Bronchial epithelial cell (primary cell): ENCODE measurements around the gene OR2T3. TPM values are rescaled to one million over a fixed set of nuclear protein-coding genes. Genes with fewer than 3 reads are reported as not detected.
"Not testable (repeated sequence)": the region's sequence is repeated elsewhere in the genome, so short reads cannot be mapped to it uniquely, and the experiment has no call there.

Experiments
- DNase-seq: peaks from one replicate; pipeline ENCODE4 v3.0.0-alpha.2; 2010; ENCODE audit warnings: low read depth
- FAIRE-seq: peaks from 2 replicates; lab custom pipeline; 2011; peaks lifted over from hg19 to GRCh38; lab: Jason Lieb, UNC
- H3K27me3 ChIP-seq: 2 replicates; pipeline ENCODE4 v1.5.1; 2011; ENCODE audit warnings: low read length; ENCODE audit not compliant: control insufficient read depth, insufficient read depth
- H3K36me3 ChIP-seq: 2 replicates; pipeline ENCODE4 v1.5.1; 2011; ENCODE audit warnings: low read length; ENCODE audit not compliant: control insufficient read depth, insufficient read depth
- H3K4me3 ChIP-seq: 2 replicates; pipeline ENCODE4 v1.5.1; 2011; ENCODE audit warnings: mild to moderate bottlenecking, low read depth, low read length, control low read depth
- total RNA-seq: library from RNA; depleted of rRNA; stranded (reverse); fragments of >200 nt; gene quantifications from 2 replicates; pipeline ENCODE4 v1.2.1, GENCODE V29; 2014
- TF ChIP-seq, protein P1 (sequence below): IDR thresholded peaks from 2 replicates; pipeline ENCODE4 v1.5.1; 2011; ENCODE audit warnings: mild to moderate bottlenecking, moderate library complexity, low read length, control low read depth, inconsistent platforms; ENCODE audit not compliant: insufficient read depth, severe bottlenecking

OR2T3 gene
- total RNA-seq, 1 donor from 2014 or later, result not detected

DNA sequence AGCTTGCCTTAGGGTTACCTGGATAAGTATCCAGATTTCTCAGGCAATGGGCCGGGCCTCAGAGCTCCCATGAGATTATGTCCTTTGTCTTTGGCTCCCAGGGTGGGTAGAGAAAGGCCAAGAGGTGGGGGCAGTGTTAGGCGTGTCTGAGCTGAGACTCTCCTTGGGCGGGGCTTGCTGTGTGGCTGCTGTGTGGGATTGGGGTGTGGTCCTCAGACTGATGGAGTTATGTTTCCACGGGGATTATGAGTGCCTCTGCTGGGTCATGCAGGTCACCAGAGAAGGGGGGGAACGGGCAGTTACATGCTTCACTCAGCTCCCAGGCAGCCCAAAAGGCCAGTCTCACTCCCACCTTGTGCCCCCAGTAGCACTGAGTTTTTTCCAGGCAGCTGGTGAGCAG lies 23.5 kb downstream of the OR2T3 start:
- DNase-seq, H3K4me3 ChIP-seq, H3K27me3 ChIP-seq, H3K36me3 ChIP-seq, FAIRE-seq: not testable (repeated sequence)

DNA sequence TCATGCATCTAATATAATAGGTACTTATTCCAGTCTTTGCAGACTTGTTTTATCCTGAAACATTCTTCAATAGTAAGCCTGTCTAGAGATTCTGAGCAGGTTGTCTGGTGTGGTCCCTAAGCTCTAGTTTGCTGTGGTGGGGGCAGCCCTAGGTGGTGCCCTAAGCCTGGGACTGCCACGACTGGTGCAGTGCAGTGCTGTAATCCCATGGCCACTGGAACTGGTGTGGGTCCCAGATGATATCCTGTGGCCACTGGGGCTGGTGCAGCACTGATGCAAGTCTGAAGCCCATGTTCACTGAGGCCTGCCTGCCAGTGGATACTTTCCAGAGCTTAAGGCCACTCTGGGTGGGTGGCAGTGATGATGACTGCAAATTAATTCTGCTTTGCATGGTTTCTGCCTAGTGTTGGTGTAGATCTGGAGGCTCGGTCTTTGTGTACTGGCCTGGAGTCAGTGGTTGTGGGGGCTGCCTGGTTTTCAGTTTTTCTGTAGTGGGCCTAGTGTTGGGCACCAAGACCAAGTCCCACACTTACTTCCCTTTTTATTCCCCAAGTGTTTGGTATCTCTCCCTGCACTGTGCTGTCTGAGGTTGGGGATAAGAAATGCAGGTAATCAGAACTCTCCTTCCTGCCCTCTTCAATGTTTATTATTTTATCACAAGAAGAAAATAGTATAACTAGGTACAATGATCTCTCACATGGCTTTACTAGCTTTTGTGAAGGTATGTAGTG lies 27.3 kb downstream of the OR2T3 start:
- FAIRE-seq, H3K27me3 ChIP-seq, DNase-seq: not testable (repeated sequence)

DNA sequence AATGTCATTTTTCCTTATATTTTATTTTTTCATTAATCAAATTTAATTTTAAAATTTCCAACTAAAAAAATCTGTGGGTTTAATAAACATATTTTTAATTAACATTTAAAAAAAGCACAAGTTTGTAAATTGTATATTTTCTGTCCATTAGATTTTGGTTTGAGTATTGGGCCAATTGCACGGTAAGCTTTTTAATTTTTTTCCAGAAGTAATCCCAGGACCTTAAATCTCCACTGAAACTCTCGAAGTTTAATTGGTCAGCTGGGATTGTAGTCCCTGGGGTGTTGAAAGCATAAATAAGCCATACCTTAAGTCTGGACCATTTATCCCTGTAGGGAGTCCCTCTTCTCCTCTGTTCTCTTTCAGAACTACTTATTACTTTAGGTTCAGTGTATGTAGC lies 34.6 kb downstream of the OR2T3 start, which contains the start of gene OR2G6:
Gene OR2G6, plus strand, starts transcription at position 301 of the 400 bp plus-strand sequence. CDS start 13,574 bp downstream, outside the sequence.
- H3K27me3 ChIP-seq, DNase-seq, H3K4me3 ChIP-seq, FAIRE-seq, H3K36me3 ChIP-seq: not testable (repeated sequence)

More for the DNA sequence above, 27.3 kb downstream of the OR2T3 start:
- H3K36me3 ChIP-seq, H3K4me3 ChIP-seq: not testable (repeated sequence)

DNA sequence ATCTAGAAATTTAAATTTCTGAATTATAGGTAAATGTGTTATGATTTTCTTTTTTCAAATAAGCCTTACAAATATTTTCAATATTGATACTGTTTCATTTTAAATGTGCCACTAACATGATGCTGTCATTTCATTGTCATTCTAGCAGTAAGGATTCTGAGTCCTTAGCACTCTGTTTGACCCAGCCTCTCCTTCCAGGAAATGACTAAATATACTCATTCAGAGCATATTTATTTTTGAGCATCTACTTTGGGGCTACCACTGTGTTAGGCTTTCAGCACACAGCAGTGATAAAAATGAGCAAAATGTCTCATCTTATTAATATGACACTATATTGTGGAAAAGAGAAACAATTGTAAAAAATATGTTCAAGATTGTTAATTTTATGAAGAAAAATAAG lies 37.1 kb downstream of the OR2T3 start:
- not testable (repeated sequence) for H3K27me3 ChIP-seq, H3K4me3 ChIP-seq, FAIRE-seq, H3K36me3 ChIP-seq, DNase-seq

DNA sequence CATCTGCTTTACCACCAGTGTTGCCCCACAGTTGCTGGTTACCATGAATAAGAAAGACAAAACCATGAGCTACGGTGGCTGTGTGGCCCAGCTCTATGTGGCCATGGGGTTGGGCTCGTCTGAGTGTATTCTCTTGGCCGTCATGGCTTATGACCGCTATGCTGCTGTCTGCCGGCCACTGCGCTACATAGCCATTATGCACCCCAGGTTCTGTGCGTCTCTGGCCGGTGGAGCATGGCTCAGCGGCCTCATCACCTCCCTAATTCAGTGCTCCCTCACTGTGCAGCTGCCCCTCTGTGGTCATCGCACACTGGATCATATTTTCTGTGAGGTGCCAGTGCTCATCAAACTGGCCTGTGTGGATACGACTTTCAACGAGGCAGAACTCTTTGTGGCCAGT lies 48.7 kb downstream of the OR2T3 start:
- H3K4me3 ChIP-seq, result no peak overlapping the region
- no peak for DNase-seq
- no peaks in the 10 kb centered on the region for H3K27me3 ChIP-seq
- H3K36me3 ChIP-seq, result no peaks in the 10 kb centered on the region
- TF ChIP-seq, protein P1, sequence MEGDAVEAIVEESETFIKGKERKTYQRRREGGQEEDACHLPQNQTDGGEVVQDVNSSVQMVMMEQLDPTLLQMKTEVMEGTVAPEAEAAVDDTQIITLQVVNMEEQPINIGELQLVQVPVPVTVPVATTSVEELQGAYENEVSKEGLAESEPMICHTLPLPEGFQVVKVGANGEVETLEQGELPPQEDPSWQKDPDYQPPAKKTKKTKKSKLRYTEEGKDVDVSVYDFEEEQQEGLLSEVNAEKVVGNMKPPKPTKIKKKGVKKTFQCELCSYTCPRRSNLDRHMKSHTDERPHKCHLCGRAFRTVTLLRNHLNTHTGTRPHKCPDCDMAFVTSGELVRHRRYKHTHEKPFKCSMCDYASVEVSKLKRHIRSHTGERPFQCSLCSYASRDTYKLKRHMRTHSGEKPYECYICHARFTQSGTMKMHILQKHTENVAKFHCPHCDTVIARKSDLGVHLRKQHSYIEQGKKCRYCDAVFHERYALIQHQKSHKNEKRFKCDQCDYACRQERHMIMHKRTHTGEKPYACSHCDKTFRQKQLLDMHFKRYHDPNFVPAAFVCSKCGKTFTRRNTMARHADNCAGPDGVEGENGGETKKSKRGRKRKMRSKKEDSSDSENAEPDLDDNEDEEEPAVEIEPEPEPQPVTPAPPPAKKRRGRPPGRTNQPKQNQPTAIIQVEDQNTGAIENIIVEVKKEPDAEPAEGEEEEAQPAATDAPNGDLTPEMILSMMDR, result no peak
- FAIRE-seq, result no peak

Other genes with a start within 250 kb of the OR2T3 start
- not detected in 2 replicates for gene OR2M4, start 241.9 kb upstream of the OR2T3 start, total RNA-seq
- gene OR2T33, start 195.4 kb upstream of the OR2T3 start, total RNA-seq, result not detected in 2 replicates
- not detected in 2 replicates for gene OR2T12, start 169.9 kb upstream of the OR2T3 start, total RNA-seq
- gene OR2M7, start 148.8 kb upstream of the OR2T3 start, total RNA-seq, result not detected in 2 replicates
- gene OR14C36, start 124.6 kb upstream of the OR2T3 start, total RNA-seq, result not detected in 2 replicates
- gene OR2T4, start 111.7 kb upstream of the OR2T3 start, total RNA-seq, result not detected in 2 replicates
- gene OR2T6, start 97.6 kb upstream of the OR2T3 start, total RNA-seq, result not detected in 2 replicates
- not detected in 2 replicates for gene OR2T1, start 70.3 kb upstream of the OR2T3 start, total RNA-seq
- gene OR2T2, start 27.7 kb upstream of the OR2T3 start, total RNA-seq, result not detected in 2 replicates
- gene OR2T5, start 15.2 kb downstream of the OR2T3 start, total RNA-seq, result not detected in 2 replicates
- gene OR2G6, start 34.7 kb downstream of the OR2T3 start, total RNA-seq, result not detected in 2 replicates
- not detected in 2 replicates for gene OR2T29, start 89.4 kb downstream of the OR2T3 start, total RNA-seq
- not detected in 2 replicates for gene OR2T34, start 101.4 kb downstream of the OR2T3 start, total RNA-seq
- gene OR2T10, start 124.3 kb downstream of the OR2T3 start, total RNA-seq, result 0.13 TPM in 1 of 2 replicates, not detected in the other
- not detected in 2 replicates for gene OR2T11, start 161.7 kb downstream of the OR2T3 start, total RNA-seq
- gene OR2T35, start 171.9 kb downstream of the OR2T3 start, total RNA-seq, result not detected in 2 replicates
- not detected in 2 replicates for gene OR2T27, start 182.2 kb downstream of the OR2T3 start, total RNA-seq
- not detected in 2 replicates for gene OR14I1, start 229.4 kb downstream of the OR2T3 start, total RNA-seq